Esophagus (tissue), 2 donors: ENCODE measurements around the gene UGT1A8. TPM values are rescaled to one million over a fixed set of nuclear protein-coding genes. Genes with fewer than 3 reads are reported as not detected.

ENCODE experiments used
- H3K27ac ChIP-seq, 2 donors: one replicate each; pipeline ENCODE4 v1.5.1; 2013; ENCODE audit warnings: low read depth in 2 of 2, mild to moderate bottlenecking in 2 of 2, inconsistent platforms in 1 of 2, low read length in 1 of 2, moderate library complexity in 1 of 2
- H3K27me3 ChIP-seq, 2 donors: one replicate each; pipeline ENCODE4 v1.6.1; 2013; ENCODE audit warnings: low read length in 2 of 2, control low read depth in 1 of 2, mild to moderate bottlenecking in 1 of 2; ENCODE audit not compliant: insufficient read depth in 2 of 2, control insufficient read depth in 1 of 2
- H3K36me3 ChIP-seq, 2 donors: one replicate each; pipeline ENCODE4 v1.6.1; 2013; ENCODE audit warnings: low read length in 1 of 2; ENCODE audit not compliant: control insufficient read depth in 2 of 2, insufficient read depth in 2 of 2
- H3K4me1 ChIP-seq, 2 donors: one replicate each; pipeline ENCODE4 v1.6.1; 2013; ENCODE audit warnings: low read length in 1 of 2; ENCODE audit not compliant: control insufficient read depth in 2 of 2, insufficient read depth in 2 of 2
- H3K4me3 ChIP-seq, 2 donors: one replicate each; pipeline ENCODE4 v1.5.1; 2013; ENCODE audit warnings: low read length in 2 of 2, mild to moderate bottlenecking in 2 of 2, low read depth in 1 of 2, moderate library complexity in 1 of 2
- H3K9me3 ChIP-seq, 2 donors: one replicate each; pipeline ENCODE4 v1.6.1; 2013; ENCODE audit warnings: mild to moderate bottlenecking in 2 of 2, low read depth in 1 of 2, low read length in 1 of 2, moderate library complexity in 1 of 2; ENCODE audit not compliant: control insufficient read depth in 2 of 2, insufficient read depth in 1 of 2
- WGBS, 2 donors: extraction: QIAGEN DNeasy Blood & Tissue Kit; methylation state at CpG; one replicate each; pipeline ENCODE4 v1.1.7; 2013; 5-methylcytosine and 5-hydroxymethylcytosine counted together
- polyA plus RNA-seq, 2 donors: library from polyadenylated mRNA; stranded (reverse); fragments of 200-250 nt; gene quantifications; one replicate each; pipeline ENCODE4 v1.2.3, GENCODE V29; 2013
- donor health status: healthy with polysubstance abuse.
- donor health status: Bipolar disorder and iron deficiency.

Gene UGT1A8
- polyA plus RNA-seq, 2 donors = 0.39 to 2.8 TPM

GRCh38 chr2:233817361-233817911, 200.0 kb downstream of the UGT1A8 start:
- WGBS, 2 donors = 74 to 80% methylated on average over 3 of the region's 3 CpGs
- Histone ChIP-seq H3K27me3 (no peaks in the 10 kb centered on the region), H3K4me1 (peaks cover 0 to 2% of the 10 kb centered on the region in 2 donors), H3K36me3 (no peaks in the 10 kb centered on the region), H3K4me3 (no peak overlapping the region), H3K9me3 (peaks cover 0 to 2% of the 10 kb centered on the region in 2 donors), H3K27ac (no peak overlapping the region)

- Histone ChIP-seq H3K36me3 (no peaks in the 10 kb centered on the region), H3K9me3 (peaks cover 0 to 2% of the 10 kb centered on the region in 2 donors), H3K4me3 (no peak overlapping the region), H3K27me3 (no peaks in the 10 kb centered on the region), H3K4me1 (peaks cover 0 to 2% of the 10 kb centered on the region in 2 donors), H3K27ac (no peak overlapping the region)
- 92 to 93% methylated on average over 11 of the region's 11 CpGs for WGBS, 2 donors
These were observed 200.7 kb downstream of the UGT1A8 start for GRCh38 chr2:233817995-233818638.

GRCh38 chr2:233818639-233819621, 201.5 kb downstream of the UGT1A8 start:
- Histone ChIP-seq H3K36me3 (no peaks in the 10 kb centered on the region), H3K4me1 (peaks cover 0 to 2% of the 10 kb centered on the region in 2 donors), H3K4me3 (no peak overlapping the region), H3K9me3 (peaks cover 0 to 2% of the 10 kb centered on the region in 2 donors), H3K27me3 (no peaks in the 10 kb centered on the region), H3K27ac (no peak overlapping the region)
- WGBS, 2 donors = 78 to 81% methylated on average over 17 of the region's 17 CpGs

- 83 to 84% methylated on average over 18 of the region's 18 CpGs for whole genome bisulfite sequencing, 2 donors
These were observed 202.7 kb downstream of the UGT1A8 start for GRCh38 chr2:233819884-233820773.

GRCh38 chr2:233820774-233821105, 203.3 kb downstream of the UGT1A8 start:
- Histone ChIP-seq H3K27ac (no peak overlapping the region), H3K4me3 (no peak overlapping the region), H3K4me1 (peaks cover 0 to 2% of the 10 kb centered on the region in 2 donors), H3K9me3 (peaks cover 0 to 2% of the 10 kb centered on the region in 2 donors), H3K27me3 (no peaks in the 10 kb centered on the region), H3K36me3 (no peaks in the 10 kb centered on the region)
- 85% methylated on average over 6 of the region's 6 CpGs for whole genome bisulfite sequencing, 2 donors

More at GRCh38 chr2:233819884-233820773, 202.7 kb downstream of the UGT1A8 start:
- Histone ChIP-seq H3K27me3 (no peaks in the 10 kb centered on the region), H3K4me3 (no peak overlapping the region), H3K4me1 (peaks cover 0 to 2% of the 10 kb centered on the region in 2 donors), H3K36me3 (no peaks in the 10 kb centered on the region), H3K9me3 (peaks cover 0 to 2% of the 10 kb centered on the region in 2 donors), H3K27ac (no peak overlapping the region)

GRCh38 chr2:233821196-233821595, 203.8 kb downstream of the UGT1A8 start:
- Histone ChIP-seq H3K27ac (no peak overlapping the region), H3K4me3 (no peak overlapping the region), H3K9me3 (peaks cover 0 to 2% of the 10 kb centered on the region in 2 donors), H3K36me3 (no peaks in the 10 kb centered on the region), H3K4me1 (peaks cover 0 to 2% of the 10 kb centered on the region in 2 donors), H3K27me3 (no peaks in the 10 kb centered on the region)
- 86 to 93% methylated on average over 3 of the region's 3 CpGs for WGBS, 2 donors

- Histone ChIP-seq H3K27me3 (no peaks in the 10 kb centered on the region), H3K9me3 (no peaks in the 10 kb centered on the region), H3K4me1 (peaks cover 0 to 2% of the 10 kb centered on the region in 2 donors), H3K27ac (no peak overlapping the region), H3K4me3 (no peak overlapping the region), H3K36me3 (no peaks in the 10 kb centered on the region)
- WGBS, 2 donors = 90 to 94% methylated on average over 8 of the region's 8 CpGs
These were observed 204.3 kb downstream of the UGT1A8 start for GRCh38 chr2:233821709-233822100.

- Histone ChIP-seq H3K27ac (no peak overlapping the region), H3K9me3 (no peaks in the 10 kb centered on the region), H3K36me3 (no peaks in the 10 kb centered on the region), H3K4me1 (peaks cover 0 to 2% of the 10 kb centered on the region in 2 donors), H3K4me3 (no peak overlapping the region), H3K27me3 (no peaks in the 10 kb centered on the region)
- WGBS, 2 donors = 84 to 88% methylated on average over 21 of the region's 21 CpGs
These were observed 204.8 kb downstream of the UGT1A8 start for GRCh38 chr2:233822101-233822771.
